HG02610 (cell line): Measurements from ENCODE around the gene FLRT1.
"Not testable (repeated sequence)": the region's sequence is repeated elsewhere in the genome, so short reads cannot be mapped to it uniquely, and the experiment has no call there.

Experiments used
- ATAC-seq: cut with Tn5 transposase; IDR thresholded peaks from one replicate; pipeline ENCODE4 v1.9.1; 2021; ENCODE audit warnings: mild to moderate bottlenecking, moderate library complexity; ENCODE audit not compliant: unreplicated experiment

The FLRT1 gene

GRCh38 chr11:64043545-64043944, 7.8 kb downstream of the FLRT1 start:
- no peak for ATAC-seq

- ATAC-seq, result no peak
These were observed 9.1 kb downstream of the FLRT1 start for GRCh38 chr11:64044730-64045393.

- ATAC-seq, result no peak
These were observed 10.0 kb downstream of the FLRT1 start for GRCh38 chr11:64045700-64046099.

GRCh38 chr11:64047373-64047772, 11.6 kb downstream of the FLRT1 start:
- ATAC-seq, result not testable (repeated sequence)

DNA sequence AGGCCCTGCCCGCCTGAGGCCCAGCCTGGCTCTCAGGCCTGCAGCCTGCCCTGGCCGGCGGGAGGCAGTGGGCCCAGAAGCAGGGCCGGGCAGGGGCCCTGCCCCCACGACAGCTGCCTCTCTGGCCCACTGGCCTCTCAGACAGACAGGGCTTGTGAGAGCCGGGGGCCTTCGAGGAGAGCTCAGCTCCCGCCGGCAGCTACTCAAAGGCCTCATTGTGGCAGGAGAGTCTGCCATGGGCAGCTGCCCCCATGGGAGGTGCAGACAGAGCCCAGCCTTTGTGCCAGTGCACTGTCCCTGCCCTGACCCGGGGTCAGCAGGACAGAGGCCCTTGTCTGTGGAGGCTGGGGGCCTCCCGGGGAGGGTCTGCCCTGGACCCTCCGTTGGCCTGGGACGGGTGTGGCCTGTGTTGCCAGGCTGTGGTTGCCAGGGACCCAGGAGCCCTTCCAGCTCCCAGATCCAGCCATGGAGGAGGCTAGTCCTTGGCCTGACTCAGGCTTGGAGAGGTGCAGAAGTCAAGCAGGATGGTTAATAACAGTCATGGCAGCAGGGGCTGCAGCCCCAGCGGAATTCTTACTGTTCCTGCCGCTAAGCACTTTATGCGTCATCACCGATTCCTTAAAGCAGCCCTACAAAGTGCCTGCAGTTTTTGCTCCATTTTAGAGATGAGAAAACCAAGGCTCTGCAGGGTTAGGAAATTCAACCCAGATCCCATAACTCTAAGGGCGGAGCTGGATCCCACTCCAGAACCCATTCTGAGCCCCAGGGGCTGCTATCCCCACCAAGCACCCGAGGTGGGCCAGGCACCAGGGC, 12.5 kb downstream of the FLRT1 start:
- ATAC-seq, result no peak

GRCh38 chr11:64049509-64049908, 13.8 kb downstream of the FLRT1 start:
- no peak for ATAC-seq

DNA sequence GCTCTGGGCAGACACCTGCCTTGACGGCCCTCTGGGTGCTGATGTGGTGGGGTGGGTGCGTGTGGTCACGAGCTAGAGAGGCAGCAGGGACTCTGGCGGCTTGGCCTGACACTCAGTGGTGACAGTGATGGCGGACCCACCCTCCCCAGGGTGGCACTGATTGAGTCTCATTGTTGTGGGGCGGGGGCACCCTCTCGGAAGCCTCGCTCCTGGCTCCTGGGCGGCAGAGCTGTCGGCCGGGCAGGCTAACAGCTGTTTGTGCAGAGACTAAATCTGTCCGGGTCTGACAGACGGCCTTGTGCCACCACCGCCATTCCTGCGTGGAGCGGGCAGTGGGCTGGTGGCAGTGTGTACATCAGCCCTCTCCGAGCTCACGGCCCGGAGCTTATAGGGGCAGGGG, 15.6 kb downstream of the FLRT1 start:
- ATAC-seq, result no peak

- ATAC-seq, result no peak
These were observed 16.7 kb downstream of the FLRT1 start for GRCh38 chr11:64052436-64052835.

DNA sequence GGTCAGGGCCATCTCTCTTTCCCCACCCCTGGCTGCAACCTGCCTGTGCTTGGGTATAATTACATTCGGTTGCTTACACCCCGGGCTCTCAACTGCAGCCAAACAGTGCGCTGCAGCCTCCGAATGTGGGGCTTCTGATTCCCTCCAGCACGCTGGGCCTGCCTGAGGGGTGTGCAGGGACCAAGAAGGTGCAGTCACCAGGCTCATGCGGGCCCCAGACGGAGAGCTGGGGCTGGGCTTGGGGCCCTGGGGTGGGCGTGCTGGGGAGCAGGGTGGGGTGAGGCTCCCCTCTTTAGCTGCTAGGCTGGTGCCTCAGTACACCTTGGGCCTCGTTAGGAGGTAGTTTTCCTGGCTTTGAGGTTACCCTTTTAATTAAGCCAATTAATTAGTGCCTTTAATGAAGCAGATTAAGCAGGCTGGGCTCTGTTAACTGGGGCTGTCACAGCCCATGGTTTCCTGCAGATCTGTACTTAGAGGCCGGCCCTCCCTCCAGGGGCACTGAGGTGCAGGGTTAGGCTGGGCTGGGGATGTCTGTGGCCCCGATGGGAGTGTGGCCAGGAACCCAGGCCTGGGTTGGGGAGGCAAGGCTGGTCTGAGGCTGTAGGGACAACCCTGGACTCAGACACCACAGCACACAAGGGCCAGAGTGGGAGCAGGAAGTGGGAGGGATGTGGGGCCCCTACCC, 17.3 kb downstream of the FLRT1 start:
- no peak for ATAC-seq

DNA sequence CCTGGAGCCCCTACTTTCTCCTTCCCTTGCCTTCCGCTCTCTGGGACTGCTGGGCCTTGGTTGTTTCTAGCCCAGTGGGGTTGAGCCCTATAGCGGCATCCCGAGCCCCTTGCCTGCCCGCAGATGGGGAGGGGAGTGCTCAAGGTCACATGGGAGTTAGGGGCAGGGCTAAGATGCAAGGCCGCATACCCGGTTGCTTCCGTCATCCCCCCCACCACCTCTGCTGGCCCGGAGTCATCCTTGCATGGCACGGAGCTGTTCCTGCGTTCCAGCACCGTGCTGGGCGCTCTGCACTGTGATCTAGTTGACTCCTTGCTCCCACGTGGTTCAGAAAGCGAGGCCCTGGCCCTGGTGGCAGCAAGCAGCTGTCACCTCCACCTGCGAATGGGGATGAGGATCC, 18.0 kb downstream of the FLRT1 start:
- no peak for ATAC-seq

GRCh38 chr11:64055077-64055476, 19.3 kb downstream of the FLRT1 start:
- no peak for ATAC-seq

DNA sequence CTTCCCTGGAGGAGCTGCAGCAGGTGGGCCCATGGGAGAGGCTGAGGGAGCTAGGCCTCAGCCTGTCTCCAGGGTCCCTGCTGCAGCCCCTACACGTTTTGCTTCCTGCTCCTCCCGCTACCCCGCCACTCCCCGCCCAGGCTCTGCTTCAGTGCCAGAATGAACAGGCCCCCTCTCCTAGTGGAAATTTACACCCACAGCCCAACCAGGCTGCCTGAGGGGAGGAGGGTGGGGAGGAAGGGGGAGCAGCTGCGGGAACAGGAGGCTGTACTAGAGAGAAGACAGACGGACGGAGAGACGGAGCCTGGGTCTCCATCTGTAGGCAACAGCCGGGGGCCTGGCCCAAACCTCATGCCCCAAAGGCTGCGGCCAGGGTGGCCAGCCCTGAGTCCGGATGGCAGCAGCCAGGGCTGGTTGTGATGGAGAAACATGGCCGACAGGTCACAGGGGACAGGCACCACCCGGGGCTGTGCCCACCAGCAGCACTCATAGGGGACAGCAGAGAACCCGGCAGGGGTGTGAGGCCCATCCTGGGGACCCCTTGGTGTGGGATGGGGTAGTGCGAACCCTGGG, 20.6 kb downstream of the FLRT1 start:
- no peak for ATAC-seq

GRCh38 chr11:64056861-64057260, 21.1 kb downstream of the FLRT1 start:
- no peak for ATAC-seq

- no peak for ATAC-seq
These were observed 22.2 kb downstream of the FLRT1 start for GRCh38 chr11:64057890-64058289.

DNA sequence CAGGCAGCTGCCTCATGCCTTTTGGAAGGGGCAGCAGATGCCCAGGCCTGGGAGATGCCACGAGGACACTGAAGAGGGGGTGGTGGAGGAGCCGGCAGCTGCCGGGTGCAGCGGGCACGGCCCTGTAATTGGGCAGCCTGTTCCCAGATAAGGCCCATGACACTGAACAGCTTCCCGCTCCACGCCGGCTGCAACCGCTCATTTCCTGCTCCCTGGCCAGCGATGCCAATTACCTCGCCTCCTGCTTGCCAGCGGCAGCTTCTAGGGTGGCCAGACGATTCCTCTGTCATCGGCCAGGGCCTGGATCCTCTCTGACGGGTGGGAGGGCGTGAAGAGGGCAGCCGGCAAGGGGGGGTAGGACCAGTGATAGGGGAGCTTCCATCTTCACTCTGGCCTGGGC, 22.8 kb downstream of the FLRT1 start:
- ATAC-seq, result no peak

- no peak for ATAC-seq
These were observed 23.8 kb downstream of the FLRT1 start for GRCh38 chr11:64059339-64060140.

GRCh38 chr11:64060263-64060860, 24.6 kb downstream of the FLRT1 start:
- no peak for ATAC-seq

DNA sequence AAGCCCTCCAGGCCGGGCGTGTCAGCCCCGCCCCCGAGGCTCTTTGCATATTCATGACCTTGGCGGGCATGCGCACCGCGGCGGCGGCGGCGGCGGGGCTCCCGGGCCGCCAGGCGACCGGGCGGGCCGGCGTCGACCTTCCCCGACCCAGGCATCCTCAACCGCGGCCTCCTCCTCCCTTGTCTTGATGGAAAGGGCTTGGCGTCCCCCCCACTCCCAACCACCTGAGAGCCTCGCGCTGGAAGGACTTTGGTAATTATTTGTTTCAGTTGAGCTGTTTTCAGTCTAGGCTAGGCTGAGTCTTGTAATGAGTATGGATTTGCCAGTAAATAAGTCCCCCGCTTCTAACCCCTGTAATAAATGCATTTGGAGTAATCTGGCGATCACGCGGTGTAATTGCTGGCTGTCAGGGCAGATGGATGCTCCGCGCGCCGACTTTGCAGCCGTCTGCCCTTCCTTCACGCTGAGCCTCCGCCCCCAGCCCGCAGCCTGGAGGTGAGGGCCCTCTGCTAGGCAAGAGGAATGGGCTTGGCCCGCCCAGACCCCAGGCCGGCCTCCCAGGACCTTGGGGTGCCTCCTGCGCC, 25.2 kb downstream of the FLRT1 start:
- ATAC-seq, result no peak

GRCh38 chr11:64062185-64063039, 26.7 kb downstream of the FLRT1 start:
- ATAC-seq, result no peak
